ENCODE results near the gene L3MBTL4. TPM values are rescaled to one million over a fixed set of nuclear protein-coding genes. Genes with fewer than 3 reads are reported as not detected.

The L3MBTL4 gene
- total RNA-seq, 6 experiments from 2014 or later = 8.2 to 16.0 (median 11.3) TPM

DNA sequence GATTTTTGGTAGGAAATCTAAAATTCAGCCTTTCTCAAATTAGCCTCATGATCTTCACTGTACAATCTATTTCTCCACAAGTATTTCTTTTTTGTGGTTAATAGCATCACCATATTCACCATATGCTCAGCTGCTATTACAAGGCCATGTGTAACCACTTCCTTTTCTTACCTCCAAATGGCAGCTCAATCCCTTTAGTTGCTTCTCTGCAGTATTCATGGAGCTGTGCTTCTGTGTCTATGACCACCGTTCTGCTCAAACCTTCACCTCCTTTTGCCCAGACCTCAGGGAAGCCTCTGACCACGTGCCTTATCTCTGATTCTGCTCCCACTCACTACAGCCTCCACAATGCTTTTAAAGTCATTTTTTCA, 392.7 kb downstream of the L3MBTL4 start:
- Histone ChIP-seq H3K4me1 (no peaks in the 10 kb centered on the region), H3K27ac (no peak overlapping the region), H3K4me3 (no peak overlapping the region), H3K36me3 (no peaks in the 10 kb centered on the region), H3K9me3 (no peaks in the 10 kb centered on the region), H3K27me3 (no peaks in the 10 kb centered on the region)
- WGBS (ENCODE audit: insufficient coverage, low coverage, low lambda C conversion rate, missing lambda C conversion rate) = 69% methylated on average over 2 of the region's 2 CpGs
- intact Hi-C loops (cut with DNase I) = no loop called here
- no peak for ATAC-seq
- no peak for DNase-seq
- TF ChIP-seq CTCF (IDR thresholded peaks at IDR 0.05) = no peak
- no peak for TF ChIP-seq POLR2A (IDR thresholded peaks at IDR 0.05)

- intact Hi-C loops (cut with DNase I) = no loop called here
- Histone ChIP-seq H3K4me3 (no peak overlapping the region), H3K27ac (no peak overlapping the region), H3K27me3 (no peaks in the 10 kb centered on the region), H3K36me3 (no peaks in the 10 kb centered on the region), H3K4me1 (no peaks in the 10 kb centered on the region), H3K9me3 (no peaks in the 10 kb centered on the region)
- TF ChIP-seq CTCF (IDR thresholded peaks at IDR 0.05) (no peak), POLR2A (IDR thresholded peaks at IDR 0.05) (no peak)
- DNase-seq (no peak), ATAC-seq (no peak)
- WGBS (ENCODE audit: insufficient coverage, low coverage, low lambda C conversion rate, missing lambda C conversion rate) = 86% methylated on average over 10 of the region's 12 CpGs
Measured at GRCh38 chr18:6021306-6022073, 393.2 kb downstream of the L3MBTL4 start.

- intact Hi-C loops (cut with DNase I) = no loop called here
- 83% methylated on average over 1 of the region's 1 CpG for WGBS (ENCODE audit: insufficient coverage, low coverage, low lambda C conversion rate, missing lambda C conversion rate)
Measured at GRCh38 chr18:6018671-6019070, 396.0 kb downstream of the L3MBTL4 start.

DNA sequence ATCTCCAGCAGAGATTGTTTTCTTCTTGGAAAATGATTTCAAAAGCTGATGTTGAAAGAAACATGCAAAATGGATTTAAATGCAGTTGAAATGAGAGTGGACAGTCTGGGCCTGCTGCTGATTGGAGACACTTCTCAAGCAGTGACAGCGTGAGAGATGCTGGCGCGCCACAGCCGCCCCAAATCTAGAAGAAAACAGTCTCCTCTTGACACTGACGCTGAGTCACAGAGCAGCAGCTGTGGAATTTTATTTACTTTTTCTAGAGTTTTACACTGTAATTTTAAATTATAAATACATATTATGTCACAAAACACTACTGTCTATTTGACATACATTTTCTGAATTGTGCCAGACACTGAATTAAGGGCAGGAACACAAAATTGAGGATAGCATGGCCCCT, 397.5 kb downstream of the L3MBTL4 start:
- Histone ChIP-seq H3K4me1 (no peaks in the 10 kb centered on the region), H3K27ac (no peak overlapping the region), H3K9me3 (no peaks in the 10 kb centered on the region), H3K36me3 (no peaks in the 10 kb centered on the region), H3K4me3 (no peak overlapping the region), H3K27me3 (no peaks in the 10 kb centered on the region)
- DNase-seq (no peak), ATAC-seq (peak in 1 of 4 donors; percentile 19)
- TF ChIP-seq CTCF (IDR thresholded peaks at IDR 0.05) (no peak), POLR2A (IDR thresholded peaks at IDR 0.05) (no peak)
- intact Hi-C loops (cut with DNase I) = no loop called here
- 67% methylated on average over 4 of the region's 5 CpGs for WGBS (ENCODE audit: insufficient coverage, low coverage, low lambda C conversion rate, missing lambda C conversion rate)

More at GRCh38 chr18:6018671-6019070, 396.0 kb downstream of the L3MBTL4 start:
- ATAC-seq (no peak), DNase-seq (no peak)
- no peaks in the 10 kb centered on the region for H3K4me1 ChIP-seq
- H3K36me3 ChIP-seq = no peaks in the 10 kb centered on the region
- H3K9me3 ChIP-seq = no peaks in the 10 kb centered on the region
- H3K27me3 ChIP-seq = no peaks in the 10 kb centered on the region
- no peak for TF ChIP-seq POLR2A (IDR thresholded peaks at IDR 0.05)
- TF ChIP-seq CTCF (IDR thresholded peaks at IDR 0.05) = no peak
- H3K27ac ChIP-seq = no peak overlapping the region
- no peak overlapping the region for H3K4me3 ChIP-seq
